HG02588 (cell line): ENCODE measurements around the gene INHBB.
"Not testable (repeated sequence)": the region's sequence is repeated elsewhere in the genome, so short reads cannot be mapped to it uniquely, and the experiment has no call there.

Experiments used
- ATAC-seq: cut with Tn5 transposase; IDR thresholded peaks from one replicate; pipeline ENCODE4 v1.9.1; 2021; ENCODE audit warnings: mild to moderate bottlenecking, moderate library complexity; ENCODE audit not compliant: unreplicated experiment

Gene INHBB

DNA sequence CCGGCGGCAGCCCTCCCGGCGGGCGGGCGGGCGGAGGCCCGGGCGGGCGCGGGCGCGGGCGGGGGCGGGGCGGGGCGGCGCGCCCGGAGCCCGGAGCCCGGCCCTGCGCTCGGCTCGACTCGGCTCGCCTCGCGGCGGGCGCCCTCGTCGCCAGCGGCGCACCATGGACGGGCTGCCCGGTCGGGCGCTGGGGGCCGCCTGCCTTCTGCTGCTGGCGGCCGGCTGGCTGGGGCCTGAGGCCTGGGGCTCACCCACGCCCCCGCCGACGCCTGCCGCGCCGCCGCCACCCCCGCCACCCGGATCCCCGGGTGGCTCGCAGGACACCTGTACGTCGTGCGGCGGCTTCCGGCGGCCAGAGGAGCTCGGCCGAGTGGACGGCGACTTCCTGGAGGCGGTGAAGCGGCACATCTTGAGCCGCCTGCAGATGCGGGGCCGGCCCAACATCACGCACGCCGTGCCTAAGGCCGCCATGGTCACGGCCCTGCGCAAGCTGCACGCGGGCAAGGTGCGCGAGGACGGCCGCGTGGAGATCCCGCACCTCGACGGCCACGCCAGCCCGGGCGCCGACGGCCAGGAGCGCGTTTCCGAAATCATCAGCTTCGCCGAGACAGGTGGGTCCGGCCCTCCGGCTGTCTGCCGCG is at the start of gene INHBB:
Gene INHBB, plus strand, starts transcription at position 111 of the 641 bp plus-strand sequence. Its CDS starts 53 bp downstream, at position 164.
- no peak for ATAC-seq

DNA sequence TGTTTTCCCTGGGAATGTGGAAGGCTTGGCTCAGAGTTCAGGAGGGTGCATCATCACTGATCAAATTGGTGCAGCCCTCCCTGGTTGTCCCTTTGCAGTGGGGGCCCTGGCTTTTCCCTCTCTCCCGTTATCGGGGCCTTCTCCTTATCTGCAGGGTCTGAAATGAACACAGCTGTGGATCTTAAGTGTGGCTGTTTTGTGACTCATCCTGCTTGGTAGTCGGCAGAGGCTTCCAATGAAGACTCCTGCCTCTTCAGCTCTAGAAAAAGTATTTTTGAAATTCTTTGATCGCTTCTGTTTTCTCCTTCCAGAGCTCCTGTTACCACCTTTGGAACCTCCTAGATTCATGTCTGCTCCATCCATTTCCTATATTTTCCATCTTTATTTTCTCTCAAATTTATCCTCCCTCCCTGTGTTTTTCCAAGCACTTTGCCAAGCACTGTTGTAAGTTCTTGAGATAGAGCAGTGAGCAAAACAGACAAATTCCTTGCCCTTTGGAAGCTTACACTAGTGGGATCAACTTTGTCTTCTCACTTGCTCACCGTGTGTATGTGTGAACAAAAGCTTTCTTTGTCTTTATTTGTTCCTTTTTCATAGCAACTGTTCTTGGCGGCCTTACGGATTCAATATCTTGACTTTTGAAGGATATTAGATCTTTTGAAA is 47.6 kb upstream of the INHBB start:
- no peak for ATAC-seq

DNA sequence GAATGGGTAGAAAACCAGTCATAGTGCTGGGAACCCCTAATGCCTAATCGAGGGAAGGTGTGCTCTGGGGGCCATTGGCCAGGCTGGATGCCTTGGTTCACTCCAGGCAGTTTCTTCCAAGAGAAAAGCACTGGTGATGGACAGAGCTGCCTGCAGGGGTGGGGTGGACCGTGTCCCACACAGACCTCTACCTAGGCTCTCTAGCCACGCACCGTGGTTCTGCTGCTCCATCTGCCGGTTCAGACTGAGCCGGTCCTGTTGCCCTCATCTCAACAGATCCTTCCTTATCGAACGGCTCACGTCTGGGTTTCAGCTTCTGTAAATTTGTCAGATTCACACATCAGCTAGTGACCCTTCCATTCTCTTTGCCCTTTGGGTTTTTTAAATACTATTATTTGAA is 46.9 kb upstream of the INHBB start:
- no peak for ATAC-seq

DNA sequence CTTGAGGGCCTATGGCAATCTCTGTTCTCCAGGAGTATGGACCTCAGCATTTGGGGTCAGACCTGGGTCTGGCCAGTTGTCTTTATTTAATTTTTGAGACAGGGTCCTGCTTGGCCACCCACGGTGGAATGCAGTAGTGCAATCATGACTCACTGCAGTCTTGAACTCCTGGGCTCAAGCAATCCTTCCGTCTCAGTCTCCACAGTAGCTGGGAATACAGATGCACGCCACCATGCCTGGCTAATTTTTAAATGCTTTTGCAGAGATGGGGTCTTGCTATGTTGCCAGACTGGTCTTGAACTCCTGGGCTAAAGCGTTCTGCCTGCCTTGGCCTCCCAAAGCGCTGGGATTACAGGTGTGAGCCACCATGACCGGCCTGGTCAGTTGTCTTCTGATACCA is 46.4 kb upstream of the INHBB start:
- no peak for ATAC-seq

DNA sequence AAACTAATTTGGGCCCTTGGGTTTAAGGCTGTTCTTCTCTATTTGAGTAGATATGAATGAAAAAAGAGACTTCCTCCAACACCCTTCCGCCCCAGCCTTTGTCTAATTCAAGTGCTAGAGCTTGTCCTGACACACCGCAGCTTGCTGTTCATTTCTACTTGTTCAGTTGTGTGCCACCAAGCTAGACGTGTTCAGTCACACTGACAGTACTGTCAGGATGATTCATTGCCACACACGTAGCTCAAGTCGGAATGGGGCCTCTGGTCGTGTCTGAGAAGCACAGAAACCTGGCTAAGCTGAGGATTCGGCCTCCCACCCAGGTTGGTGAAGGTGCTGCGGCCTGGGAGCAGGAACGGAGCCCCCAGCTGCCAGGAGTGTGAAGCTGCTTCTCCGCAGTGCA is 45.6 kb upstream of the INHBB start:
- ATAC-seq: no peak

DNA sequence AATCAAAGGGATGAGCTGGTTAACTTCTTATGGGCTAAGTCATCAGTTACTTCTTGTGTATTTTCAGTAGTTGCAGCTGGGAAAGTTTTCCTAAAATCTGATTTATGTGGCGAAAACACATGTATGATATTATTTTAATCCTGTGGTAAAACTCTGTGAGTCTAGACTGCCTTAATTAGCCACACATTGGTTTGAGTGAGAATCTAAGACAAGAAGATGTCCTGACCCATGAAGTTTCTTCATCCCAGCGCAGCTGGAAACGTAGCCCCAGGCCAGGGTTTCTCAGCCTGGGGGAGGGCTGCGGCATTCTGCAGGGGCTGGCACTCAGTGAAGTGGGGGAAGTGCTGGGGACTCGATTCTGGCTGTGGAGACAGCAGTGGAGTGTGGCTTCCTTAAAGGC is 44.7 kb upstream of the INHBB start:
- ATAC-seq: no peak

DNA sequence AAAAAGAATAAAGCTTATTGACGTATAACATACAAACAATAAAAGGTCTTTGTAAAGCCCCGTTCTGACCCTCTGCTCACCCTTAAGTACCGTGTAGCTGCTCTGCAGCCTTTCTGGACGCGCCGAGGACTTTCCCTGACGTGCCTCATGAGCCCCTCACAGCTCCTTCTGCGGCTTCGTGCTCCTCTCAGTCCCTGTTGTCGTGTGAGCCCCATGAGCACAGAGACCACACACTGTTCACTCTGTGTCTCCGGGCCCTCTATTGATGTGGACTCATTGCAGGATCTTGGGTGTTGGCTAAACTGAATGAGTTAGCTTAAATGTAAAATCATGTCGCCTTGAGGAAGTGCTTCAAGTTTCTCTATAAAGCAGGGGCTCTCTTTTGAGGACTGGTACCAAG is 43.6 kb upstream of the INHBB start:
- ATAC-seq: no peak

DNA sequence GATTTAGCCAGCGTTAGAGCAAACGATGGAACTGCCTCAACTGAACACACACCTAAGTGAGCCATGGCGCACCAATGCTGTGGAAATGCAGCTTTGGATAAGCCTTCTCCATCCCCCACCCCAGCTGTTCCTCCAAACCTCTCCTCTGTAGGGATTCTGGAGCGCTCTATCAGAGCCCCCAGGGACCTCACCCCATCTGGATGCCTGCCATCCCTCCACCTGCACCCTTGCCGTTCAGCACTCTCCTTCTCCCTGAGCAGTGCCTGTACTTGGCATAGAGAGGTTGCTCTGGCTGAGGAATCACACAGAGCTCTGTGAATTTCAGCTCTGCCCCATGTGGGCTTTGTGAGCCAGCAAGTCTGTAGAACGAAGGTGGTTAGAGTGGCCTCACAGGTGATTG is 42.8 kb upstream of the INHBB start:
- no peak for ATAC-seq

DNA sequence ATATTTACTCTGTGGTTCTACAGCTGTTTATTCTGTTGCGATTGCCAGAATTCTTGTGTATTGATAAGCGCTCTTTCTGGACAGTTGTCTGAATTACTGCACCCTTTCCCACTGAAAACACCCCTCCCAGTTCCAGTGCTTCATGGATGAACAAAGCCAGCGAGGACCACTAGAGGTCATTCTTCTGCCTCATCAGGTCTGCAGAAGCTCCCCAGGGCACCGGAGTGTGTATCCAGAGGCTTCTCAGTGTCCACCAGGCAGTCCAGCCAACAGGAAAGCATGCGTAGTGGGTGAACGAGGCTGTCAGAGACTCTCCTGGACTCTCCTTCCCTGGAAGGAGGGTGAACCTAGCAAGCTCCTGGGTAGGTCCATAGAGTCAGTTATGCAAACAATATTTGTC is 40.6 kb upstream of the INHBB start:
- ATAC-seq: no peak

DNA sequence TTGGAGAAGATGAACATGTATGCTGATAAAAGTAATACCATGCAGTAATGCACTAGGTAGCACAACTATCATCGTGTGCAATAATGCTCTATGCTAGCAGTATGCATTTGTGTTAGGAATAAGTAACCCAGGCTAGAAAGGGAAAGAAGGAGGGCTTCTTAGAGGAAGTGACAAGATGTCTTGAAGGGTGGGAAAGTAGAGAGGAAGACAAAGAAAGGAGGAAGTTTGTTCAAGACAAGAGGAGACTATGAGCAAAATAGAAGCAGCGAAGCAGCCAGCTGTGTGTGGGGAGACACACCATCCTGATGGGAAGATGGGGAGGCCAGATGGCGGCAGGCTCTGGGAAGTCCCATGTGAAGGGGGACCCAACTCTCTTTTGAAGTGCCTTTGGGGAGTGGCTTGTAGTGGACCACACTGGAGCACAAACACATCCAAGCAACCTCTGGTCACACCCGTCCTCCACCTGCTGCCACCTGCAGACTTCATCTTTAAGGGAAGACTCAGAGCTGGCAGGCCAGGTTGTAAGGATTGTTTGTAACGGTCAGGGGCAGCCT is 39.9 kb upstream of the INHBB start:
- ATAC-seq: no peak

DNA sequence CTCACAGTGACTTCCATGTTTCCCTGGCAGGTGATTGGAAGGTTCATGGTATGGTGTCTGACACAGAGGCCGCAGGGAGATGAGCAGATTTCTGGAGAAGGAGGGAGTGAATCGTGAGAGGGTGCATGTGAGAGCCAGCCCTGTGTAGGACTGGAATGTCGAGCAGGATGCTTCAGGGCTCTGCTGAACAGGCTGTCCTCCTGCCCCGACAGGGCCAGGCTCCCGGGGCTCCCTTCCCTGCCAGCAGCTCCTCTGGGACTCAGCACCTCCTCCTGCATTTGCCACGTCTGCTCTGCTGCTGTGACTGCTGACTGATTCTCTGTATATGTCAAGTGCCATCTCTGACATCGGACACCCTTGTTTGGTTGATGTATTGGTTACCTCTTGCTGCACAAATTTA is 38.5 kb upstream of the INHBB start:
- no peak for ATAC-seq

DNA sequence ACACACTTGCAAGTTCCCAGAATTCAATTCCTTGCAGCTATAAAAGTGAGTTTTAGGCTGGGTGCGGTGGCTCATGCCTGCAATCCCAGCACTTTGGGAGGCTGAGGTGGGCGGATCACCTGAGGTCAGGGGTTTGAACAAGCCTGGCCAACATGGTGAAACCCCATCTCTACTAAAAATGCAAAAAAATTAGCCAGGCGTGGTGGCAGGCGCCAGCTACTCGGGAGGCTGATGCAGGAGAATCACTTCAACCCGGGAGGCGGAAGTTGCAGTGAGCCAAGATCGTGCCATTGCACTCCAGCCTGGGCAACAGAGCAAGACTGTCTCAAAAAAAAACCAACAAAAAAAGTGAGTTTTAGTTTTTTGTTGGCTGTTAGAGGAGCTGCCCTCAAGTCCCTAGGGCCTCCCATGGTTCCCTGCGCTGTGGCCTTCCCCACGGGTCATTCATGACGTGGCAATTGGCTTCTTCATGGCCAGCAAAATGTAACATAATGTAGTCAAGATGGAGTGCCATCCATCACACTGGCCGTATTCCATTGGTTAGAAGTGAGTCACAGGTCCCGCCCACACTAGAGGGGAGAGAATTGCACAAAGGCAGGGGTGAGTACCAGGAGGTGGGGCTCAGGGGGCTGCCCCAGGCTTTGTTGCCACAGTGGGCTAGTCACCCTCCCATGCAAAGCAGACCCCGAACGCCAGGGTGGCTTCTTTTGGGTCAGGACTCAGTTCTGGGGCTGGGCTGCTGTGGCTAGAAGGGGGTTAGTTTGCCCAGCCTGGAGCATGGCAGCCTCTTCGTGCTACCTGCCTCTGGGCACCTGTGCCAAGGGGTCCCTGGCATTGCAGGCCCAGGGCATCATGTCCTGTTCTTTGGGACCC is 37.7 kb upstream of the INHBB start:
- ATAC-seq: peak; percentile 41

DNA sequence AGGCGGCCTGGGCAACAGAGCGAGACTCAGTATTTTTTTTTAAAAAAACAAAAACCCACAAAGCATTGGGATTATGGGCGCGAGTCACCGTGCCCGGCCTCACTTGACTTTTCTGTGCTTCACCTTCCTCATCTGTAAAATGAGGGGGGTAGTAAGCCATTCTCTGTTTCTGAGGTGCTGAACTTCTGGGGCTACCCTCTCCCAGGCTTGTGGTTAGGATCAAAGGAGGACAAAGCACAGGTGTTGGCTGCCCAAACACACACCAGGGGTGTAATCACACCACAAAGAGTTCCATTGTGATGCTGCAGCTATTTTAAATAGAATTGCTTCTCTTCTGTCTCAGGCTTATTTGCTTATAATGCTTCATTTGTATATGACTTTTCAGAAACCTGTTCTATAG is 35.8 kb upstream of the INHBB start:
- ATAC-seq: no peak

DNA sequence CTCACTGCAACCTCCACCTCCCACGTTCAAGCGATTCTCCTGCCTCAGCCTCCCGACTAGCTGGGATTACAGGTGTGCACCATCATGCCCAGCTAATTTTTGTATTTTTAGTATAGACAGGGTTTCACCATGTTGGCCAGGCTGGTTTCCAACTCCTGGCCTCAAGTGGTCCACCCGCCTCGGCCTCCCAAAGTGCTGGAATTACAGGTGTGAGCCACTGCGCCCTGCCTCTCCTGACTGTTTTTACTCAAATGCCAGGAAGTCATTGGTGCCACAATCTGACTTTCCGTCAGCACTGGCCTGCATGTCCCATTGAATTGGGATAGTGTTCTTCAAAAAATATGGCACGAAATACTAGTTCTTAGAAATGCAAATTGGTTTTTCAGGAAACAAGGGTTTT is 35.1 kb upstream of the INHBB start:
- ATAC-seq: not testable (repeated sequence)

DNA sequence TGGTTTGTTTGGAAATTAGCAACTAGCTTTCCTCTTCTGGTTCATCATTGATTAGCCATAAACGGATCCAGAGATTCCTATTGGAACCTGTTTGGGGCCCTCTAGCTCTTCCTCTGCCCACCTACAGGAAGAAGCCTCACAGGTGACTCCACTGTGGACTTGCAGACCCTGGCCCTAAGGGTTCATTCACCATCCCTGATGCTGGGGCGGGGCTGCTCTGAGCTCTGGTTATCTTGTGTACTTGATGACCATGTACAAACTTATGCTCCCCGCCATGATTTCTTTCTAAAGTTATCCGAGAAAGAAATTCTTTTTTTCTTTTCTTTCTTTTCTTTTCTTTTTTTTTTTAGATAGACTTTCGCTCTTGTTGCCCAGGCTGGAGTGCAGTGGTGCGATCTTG is 33.9 kb upstream of the INHBB start:
- ATAC-seq: no peak

DNA sequence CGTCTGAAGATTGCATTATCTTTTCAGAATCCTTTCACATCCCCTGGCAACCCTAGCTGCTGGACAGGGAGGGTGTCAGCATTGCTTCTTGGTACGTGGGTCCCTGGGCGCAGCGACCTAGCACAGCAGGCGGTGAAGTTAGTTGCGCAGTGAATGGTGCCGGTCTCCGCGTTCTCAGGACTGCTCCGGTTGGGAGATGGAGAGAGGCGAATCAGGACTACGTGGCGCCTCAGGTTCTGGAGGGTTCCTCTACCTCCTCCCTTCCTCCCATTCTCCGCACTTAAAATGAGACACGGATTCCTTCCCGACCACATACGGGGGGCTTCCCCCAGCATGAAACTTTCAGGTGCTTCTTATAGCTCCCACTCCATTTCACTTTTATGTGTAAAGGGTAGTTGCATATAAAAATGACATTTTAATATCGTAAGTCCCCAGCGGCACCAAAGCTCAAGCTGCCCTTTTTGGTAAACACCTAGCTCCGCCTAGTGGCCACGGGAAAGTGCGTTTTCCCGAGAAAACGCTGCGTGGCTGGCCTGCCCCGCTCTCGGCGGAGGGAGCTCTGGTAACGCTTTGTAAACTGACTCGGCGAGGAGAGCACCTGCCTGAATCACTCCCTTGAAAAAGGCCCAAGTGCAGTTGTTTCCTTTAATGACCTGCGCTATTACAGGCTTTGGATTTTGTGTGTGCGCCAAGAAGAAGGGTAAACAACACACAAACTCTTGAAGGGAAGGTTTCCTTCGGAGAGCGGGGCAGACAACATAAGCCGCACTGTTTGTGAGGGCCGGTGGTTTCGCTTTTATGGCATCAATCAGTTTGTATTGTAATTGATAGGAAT is 32.9 kb upstream of the INHBB start:
- ATAC-seq: peak; percentile 55

DNA sequence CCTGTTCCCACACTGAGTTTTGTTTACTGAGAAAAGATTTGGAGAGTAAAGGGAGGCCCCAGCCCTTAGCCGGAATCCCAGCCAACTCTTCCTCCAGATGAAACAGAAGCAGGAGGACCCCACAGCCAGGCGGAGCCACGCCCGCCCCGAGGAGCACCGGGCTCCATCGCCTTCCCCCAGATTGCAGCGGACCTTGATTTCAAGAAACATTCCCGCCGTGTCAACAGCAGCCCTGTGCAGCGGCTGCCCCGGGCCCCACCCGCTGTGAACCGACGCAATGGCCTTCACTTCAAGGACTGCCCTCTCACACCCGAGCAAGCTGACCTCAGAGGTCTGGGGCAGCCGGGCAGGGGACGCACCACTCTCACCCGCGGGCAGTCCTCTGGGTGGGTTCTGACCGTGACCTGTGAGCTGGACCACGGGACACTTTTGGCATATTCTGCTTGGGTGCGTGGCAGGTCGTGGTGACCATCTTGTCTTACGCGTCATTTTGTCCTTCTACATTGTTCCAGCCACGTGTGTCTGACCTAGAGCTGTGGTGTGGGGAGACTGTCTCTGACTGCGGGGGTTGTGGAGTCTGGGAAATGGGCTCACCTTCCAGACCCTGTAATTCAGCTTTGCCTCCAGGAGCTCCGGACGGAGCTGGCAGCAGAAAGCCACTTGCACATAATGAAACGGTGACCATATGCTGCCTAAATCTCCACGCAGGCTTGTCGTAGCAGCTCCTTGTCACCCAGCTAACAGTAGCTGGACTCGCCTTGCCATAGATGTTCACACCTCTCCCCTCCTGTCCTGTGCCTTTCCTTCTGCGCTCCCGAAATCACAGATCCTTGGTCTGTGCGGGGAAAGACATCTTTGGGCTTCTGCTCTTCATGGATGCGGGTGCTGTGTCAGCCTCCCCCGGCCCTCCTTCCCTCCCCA is 32.0 kb upstream of the INHBB start:
- ATAC-seq: no peak

DNA sequence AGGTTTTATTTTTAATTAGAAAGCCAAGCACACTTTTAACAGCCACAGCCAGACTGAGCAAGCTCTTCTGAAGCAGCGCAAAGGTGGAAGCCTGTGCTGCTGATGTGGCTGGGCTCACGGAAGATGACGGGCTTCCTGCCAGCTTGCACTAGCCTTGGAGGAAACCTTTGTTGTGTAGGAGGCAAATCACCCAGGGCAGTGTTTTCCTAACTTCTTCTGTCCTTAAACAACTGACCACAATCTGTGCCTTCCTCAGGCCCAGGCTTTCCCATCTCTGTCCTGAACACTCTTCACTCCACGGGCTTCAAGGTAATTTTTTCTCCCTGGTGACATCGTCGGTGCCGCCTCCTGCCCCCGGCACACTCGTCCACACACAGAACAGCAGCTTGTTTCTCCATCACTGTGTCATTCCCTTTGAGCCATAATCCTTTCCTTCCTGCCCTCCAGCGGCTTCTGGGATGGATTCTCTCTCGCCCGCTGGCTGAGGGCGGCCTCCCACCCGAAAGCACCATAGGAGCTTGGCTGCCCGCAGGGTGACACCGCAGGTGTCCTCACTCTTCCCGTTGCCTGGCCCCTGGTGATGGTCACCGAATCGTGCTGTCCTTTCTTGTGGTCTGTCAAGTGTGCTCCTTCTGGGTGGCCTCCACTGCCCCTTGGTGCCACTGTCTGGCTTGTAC is 31.1 kb upstream of the INHBB start:
- ATAC-seq: no peak

DNA sequence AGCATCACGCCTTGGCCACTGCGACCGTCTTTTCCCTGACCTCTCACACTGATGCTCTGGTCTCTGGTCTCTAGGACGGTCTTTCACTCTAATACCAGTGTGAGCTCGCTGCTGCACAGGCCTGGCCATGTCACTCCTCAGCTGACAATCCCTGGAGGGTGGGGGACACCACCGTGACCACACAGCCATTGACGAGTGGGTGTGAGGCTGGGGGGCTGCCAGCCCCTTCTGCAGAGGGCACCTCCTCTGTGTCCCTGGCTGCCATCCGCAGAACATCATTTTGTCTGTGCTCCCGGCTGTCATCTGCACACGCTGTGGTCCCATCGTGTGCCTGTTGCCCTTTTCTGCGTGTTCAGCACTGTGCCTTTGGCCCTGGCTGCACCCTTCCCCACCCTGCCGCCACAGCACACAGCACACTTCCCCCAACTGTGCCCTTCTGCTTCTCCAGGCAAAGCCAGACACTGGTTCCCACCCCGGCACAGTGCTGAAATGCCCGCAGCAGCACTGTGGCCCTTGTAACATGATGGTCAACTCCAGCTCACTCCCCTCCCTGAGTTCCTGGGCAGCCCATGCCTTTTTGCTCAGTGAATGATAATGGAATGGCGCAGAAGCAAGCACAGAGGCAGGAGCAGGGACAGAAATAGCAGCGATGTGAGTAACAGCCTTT is 30.4 kb upstream of the INHBB start:
- no peak for ATAC-seq
